Measurements from ENCODE around the gene BAMBI.

DNA sequence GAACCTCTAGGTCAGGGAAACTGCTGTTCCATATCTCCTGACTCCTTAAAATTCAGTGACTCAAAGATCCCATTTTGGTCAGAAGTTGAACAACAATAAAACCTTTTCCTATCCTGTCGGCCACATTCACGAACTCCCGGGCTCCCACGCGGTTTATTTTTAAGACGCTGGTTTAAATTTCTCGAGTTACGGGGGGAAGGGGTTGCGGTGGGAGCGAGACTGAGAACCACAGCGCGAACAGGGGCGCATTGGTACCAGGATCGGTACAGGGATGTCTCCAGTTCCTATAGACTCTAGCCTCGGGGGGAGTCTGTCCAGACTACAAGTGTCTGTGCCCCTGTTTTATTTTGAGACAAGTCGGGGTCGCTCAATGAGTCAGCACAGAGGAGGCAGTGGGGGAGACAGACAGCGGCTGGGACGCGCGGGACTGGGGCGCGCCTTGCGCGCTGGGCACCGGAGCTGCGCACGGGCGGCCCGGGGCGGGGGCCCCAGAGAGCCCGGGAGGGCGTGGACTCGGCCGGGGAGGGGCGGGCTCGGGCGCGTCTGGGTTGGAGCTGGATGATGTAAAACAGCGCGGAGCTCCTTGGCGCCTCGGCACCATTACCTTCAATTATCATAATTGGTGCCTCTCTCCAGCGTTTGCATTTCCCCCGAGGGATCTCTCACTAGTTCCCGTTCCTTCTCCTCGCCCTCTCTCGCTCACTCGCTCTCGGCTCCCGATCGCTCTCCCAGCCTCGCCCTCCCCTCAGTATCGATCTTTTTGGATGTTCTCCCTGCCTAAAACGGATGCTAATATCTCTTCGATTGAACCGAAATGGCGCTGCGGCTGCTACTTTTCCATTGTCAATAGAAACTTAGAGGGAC, 8.7 kb upstream of the BAMBI start:
- TF ChIP-seq, protein P1, sequence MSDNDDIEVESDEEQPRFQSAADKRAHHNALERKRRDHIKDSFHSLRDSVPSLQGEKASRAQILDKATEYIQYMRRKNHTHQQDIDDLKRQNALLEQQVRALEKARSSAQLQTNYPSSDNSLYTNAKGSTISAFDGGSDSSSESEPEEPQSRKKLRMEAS (IDR thresholded peaks at IDR 0.05) = no peak
- TF ChIP-seq, protein P2, sequence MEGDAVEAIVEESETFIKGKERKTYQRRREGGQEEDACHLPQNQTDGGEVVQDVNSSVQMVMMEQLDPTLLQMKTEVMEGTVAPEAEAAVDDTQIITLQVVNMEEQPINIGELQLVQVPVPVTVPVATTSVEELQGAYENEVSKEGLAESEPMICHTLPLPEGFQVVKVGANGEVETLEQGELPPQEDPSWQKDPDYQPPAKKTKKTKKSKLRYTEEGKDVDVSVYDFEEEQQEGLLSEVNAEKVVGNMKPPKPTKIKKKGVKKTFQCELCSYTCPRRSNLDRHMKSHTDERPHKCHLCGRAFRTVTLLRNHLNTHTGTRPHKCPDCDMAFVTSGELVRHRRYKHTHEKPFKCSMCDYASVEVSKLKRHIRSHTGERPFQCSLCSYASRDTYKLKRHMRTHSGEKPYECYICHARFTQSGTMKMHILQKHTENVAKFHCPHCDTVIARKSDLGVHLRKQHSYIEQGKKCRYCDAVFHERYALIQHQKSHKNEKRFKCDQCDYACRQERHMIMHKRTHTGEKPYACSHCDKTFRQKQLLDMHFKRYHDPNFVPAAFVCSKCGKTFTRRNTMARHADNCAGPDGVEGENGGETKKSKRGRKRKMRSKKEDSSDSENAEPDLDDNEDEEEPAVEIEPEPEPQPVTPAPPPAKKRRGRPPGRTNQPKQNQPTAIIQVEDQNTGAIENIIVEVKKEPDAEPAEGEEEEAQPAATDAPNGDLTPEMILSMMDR (IDR thresholded peaks at IDR 0.05 in 2 of 3, conservative IDR thresholded peaks at IDR 0.05 in 1 of 3; ENCODE audit: borderline replicate concordance in 1 of 3, insufficient read depth in 1 of 3, low read depth in 2 of 3, low read length in 2 of 3) = no peak
- TF ChIP-seq RAD21 (IDR thresholded peaks at IDR 0.05; ENCODE audit: low read depth) (no peak), YY1 (IDR thresholded peaks at IDR 0.05; ENCODE audit: extremely low read depth, insufficient replicate concordance, low read depth, low read length) (no peak), POLR2AphosphoS5 (IDR thresholded peaks at IDR 0.05; ENCODE audit: low read depth, low read length) (no peak), EZH2 (IDR thresholded peaks at IDR 0.05) (no peak), CBX3 (IDR thresholded peaks at IDR 0.05; ENCODE audit: low read depth) (no peak), CEBPB (IDR thresholded peaks at IDR 0.05; ENCODE audit: low read depth) (no peak), EGR1 (IDR thresholded peaks at IDR 0.05; ENCODE audit: low read depth) (no peak), SP1 (IDR thresholded peaks at IDR 0.05; ENCODE audit: low read depth) (no peak)
- TF ChIP-seq, protein P3, sequence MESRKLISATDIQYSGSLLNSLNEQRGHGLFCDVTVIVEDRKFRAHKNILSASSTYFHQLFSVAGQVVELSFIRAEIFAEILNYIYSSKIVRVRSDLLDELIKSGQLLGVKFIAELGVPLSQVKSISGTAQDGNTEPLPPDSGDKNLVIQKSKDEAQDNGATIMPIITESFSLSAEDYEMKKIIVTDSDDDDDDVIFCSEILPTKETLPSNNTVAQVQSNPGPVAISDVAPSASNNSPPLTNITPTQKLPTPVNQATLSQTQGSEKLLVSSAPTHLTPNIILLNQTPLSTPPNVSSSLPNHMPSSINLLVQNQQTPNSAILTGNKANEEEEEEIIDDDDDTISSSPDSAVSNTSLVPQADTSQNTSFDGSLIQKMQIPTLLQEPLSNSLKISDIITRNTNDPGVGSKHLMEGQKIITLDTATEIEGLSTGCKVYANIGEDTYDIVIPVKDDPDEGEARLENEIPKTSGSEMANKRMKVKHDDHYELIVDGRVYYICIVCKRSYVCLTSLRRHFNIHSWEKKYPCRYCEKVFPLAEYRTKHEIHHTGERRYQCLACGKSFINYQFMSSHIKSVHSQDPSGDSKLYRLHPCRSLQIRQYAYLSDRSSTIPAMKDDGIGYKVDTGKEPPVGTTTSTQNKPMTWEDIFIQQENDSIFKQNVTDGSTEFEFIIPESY (IDR thresholded peaks at IDR 0.05; ENCODE audit: extremely low read depth, insufficient replicate concordance, low read length) = no peak
- TF ChIP-seq, protein P4, sequence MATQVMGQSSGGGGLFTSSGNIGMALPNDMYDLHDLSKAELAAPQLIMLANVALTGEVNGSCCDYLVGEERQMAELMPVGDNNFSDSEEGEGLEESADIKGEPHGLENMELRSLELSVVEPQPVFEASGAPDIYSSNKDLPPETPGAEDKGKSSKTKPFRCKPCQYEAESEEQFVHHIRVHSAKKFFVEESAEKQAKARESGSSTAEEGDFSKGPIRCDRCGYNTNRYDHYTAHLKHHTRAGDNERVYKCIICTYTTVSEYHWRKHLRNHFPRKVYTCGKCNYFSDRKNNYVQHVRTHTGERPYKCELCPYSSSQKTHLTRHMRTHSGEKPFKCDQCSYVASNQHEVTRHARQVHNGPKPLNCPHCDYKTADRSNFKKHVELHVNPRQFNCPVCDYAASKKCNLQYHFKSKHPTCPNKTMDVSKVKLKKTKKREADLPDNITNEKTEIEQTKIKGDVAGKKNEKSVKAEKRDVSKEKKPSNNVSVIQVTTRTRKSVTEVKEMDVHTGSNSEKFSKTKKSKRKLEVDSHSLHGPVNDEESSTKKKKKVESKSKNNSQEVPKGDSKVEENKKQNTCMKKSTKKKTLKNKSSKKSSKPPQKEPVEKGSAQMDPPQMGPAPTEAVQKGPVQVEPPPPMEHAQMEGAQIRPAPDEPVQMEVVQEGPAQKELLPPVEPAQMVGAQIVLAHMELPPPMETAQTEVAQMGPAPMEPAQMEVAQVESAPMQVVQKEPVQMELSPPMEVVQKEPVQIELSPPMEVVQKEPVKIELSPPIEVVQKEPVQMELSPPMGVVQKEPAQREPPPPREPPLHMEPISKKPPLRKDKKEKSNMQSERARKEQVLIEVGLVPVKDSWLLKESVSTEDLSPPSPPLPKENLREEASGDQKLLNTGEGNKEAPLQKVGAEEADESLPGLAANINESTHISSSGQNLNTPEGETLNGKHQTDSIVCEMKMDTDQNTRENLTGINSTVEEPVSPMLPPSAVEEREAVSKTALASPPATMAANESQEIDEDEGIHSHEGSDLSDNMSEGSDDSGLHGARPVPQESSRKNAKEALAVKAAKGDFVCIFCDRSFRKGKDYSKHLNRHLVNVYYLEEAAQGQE (IDR thresholded peaks at IDR 0.05; ENCODE audit: low read depth) = no peak
